Astrocyte of the cerebellum (primary cell): Measurements from ENCODE around the gene KIRREL3.

ENCODE experiments used
- DNase-seq: peaks from one replicate; pipeline ENCODE4 v3.0.0-alpha.2; 2011; ENCODE audit warnings: low read depth
- H3K4me3 ChIP-seq: 2 replicates; pipeline ENCODE4 v1.5.1; 2011; ENCODE audit warnings: mild to moderate bottlenecking, low read depth, low read length, moderate library complexity
- in situ Hi-C: cut with HindIII; loops from 2 replicates; pipeline ENCODE4 v1.10.0; 2017; ENCODE audit warnings: low sequenced_read_pairs
- TF ChIP-seq, protein P1 (sequence below): IDR thresholded peaks from 2 replicates; pipeline ENCODE4 v1.5.1; 2012; ENCODE audit warnings: low read length, low read depth, moderate library complexity, mild to moderate bottlenecking; ENCODE audit errors: missing control alignments

The KIRREL3 gene

GRCh38 chr11:127002669-127003259 is 2.2 kb upstream of the KIRREL3 start:
- H3K4me3 ChIP-seq, result peak overlapping the region; percentile 37
- TF ChIP-seq, protein P1, sequence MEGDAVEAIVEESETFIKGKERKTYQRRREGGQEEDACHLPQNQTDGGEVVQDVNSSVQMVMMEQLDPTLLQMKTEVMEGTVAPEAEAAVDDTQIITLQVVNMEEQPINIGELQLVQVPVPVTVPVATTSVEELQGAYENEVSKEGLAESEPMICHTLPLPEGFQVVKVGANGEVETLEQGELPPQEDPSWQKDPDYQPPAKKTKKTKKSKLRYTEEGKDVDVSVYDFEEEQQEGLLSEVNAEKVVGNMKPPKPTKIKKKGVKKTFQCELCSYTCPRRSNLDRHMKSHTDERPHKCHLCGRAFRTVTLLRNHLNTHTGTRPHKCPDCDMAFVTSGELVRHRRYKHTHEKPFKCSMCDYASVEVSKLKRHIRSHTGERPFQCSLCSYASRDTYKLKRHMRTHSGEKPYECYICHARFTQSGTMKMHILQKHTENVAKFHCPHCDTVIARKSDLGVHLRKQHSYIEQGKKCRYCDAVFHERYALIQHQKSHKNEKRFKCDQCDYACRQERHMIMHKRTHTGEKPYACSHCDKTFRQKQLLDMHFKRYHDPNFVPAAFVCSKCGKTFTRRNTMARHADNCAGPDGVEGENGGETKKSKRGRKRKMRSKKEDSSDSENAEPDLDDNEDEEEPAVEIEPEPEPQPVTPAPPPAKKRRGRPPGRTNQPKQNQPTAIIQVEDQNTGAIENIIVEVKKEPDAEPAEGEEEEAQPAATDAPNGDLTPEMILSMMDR, result no peak
- in situ Hi-C loops, result no loop called here
- DNase-seq, result no peak

GRCh38 chr11:127000981-127001380 is 411 bp upstream of the KIRREL3 start:
- TF ChIP-seq, protein P1, result no peak
- no peak for DNase-seq
- H3K4me3 ChIP-seq, result peak overlapping the region; percentile 57
- in situ Hi-C loops, result no loop called here

DNA sequence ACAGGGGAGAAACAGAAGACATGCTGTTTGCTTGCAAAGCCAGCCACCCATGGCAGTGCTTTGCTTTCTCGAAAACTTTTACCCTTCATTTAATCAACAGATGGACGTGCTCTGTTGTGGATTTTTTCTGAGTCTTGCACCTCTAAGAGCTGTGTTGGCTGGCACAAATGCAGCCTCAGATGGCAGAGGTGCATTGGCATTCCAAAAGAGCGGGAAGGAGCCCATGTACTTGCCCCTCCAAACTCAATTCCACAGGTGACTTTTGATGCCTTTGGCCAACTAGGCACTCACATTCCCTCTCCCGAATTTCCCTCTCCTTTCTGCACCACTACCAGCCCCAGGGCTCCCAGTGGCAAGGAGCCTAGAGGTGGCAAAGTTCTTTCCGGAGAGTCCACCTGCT is 1.2 kb downstream of the KIRREL3 start:
- no peak for DNase-seq
- peak overlapping the region; percentile 57 for H3K4me3 ChIP-seq
- in situ Hi-C loops, result loop anchor here (25.0 kb wide), 1 partner anchor 387 kb away; no protein-coding TSS in a partner anchor
- TF ChIP-seq, protein P1, result no peak

DNA sequence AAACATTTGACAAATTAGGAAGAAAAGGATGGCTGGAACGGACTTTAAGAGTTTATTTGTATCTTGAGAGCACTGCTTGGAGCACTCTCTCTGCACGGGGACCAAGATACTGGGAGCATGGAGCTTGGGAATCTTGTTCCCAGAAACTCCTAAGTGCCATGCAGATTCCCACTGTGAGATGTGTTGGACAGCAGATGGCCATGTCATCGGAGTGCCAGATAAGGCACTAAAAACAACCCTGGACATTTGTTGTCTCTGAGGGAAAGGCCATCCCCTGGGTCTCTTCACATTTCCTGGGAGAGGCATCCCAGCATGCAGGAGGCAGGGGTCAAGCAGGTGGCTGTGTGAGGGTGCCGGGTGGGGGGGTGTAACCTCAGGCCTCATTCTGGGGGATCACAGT is 2.9 kb downstream of the KIRREL3 start:
- H3K4me3 ChIP-seq, result no peak overlapping the region
- TF ChIP-seq, protein P1, result no peak
- no peak for DNase-seq
- in situ Hi-C loops, result loop anchor here (25.0 kb wide), 1 partner anchor 385 kb away; no protein-coding TSS in a partner anchor

DNA sequence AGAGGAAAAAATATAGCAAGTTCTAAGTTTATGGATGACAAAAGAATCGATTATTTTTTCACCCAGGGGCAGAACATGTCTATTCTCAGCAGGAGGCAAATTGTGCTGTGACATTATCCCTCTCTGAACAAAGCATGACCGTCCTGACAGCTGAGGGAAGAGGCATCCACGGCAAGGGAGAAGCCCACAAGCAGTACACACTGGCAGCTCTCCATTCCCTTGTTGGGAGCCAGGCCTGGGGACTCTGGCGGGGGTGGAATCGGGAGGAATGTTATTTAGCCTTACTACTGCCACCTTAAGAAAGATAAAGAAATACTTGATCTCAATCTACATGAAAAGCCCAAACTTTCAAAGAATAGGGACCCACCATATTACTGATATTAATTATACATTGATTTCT is 3.4 kb downstream of the KIRREL3 start:
- in situ Hi-C loops, result loop anchor here (25.0 kb wide), 1 partner anchor 385 kb away; no protein-coding TSS in a partner anchor
- TF ChIP-seq, protein P1, result no peak
- H3K4me3 ChIP-seq, result no peak overlapping the region
- DNase-seq, result no peak

DNA sequence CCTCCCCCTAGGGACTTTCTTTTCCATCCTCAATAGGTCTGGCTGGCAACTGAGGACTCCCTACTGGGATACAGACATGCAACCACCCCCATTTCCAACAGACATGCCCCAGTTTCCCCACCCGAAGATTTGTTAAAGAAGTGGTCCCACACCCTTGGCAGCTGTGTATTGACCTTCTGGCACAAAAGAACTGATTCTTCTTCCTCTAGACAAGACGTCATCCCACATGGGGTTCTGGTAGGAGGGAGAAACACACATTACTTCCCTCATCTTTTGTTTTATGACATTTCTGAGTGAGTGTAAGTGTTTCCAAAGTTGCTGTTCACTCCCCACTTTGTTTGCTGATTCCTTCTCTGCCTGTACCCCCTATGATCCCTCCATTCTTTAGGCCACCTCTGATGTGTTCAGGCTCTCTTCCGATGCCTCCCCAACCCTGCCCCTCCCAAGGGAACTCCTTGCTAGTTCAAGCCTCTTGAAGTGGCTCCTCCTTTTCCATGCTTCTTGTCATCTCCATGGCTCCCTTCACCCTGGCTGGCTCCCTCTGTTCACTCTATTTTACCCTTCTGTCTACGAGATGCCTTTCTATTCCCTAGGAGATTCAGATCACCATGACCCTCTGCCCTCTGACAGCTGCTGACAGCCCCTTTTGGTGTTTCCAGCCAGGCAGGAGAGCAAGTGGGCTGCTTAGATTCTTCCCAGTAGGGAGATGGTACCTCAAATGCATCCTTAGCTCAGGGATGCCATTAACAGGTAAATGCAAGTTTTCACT is 4.3 kb downstream of the KIRREL3 start:
- no peak for DNase-seq
- in situ Hi-C loops, result loop anchor here (25.0 kb wide), 1 partner anchor 384 kb away; no protein-coding TSS in a partner anchor
- TF ChIP-seq, protein P1, result no peak
- H3K4me3 ChIP-seq, result no peak overlapping the region
